Skeletal muscle tissue (tissue), 4 donors: ENCODE measurements around the gene SLC9A1. TPM values are rescaled to one million over a fixed set of nuclear protein-coding genes. Genes with fewer than 3 reads are reported as not detected.

Experiments
- H3K27ac ChIP-seq: one replicate; pipeline ENCODE4 v1.7.0; 2013; ENCODE audit warnings: mild to moderate bottlenecking, low read depth, low read length, inconsistent platforms
- H3K27me3 ChIP-seq, 3 donors: one replicate each; pipeline ENCODE4 v1.7.0; 2013; ENCODE audit warnings: low read length in 3 of 3; ENCODE audit not compliant: control insufficient read depth in 3 of 3, insufficient read depth in 3 of 3
- H3K36me3 ChIP-seq, 3 donors: one replicate each; pipeline ENCODE4 v1.7.0; 2013; ENCODE audit warnings: low read length in 3 of 3; ENCODE audit not compliant: control insufficient read depth in 3 of 3, insufficient read depth in 3 of 3
- H3K4me1 ChIP-seq, 3 donors: one replicate each; pipeline ENCODE4 v1.7.0; 2013; ENCODE audit warnings: low read length in 3 of 3, mild to moderate bottlenecking in 3 of 3; ENCODE audit not compliant: control insufficient read depth in 3 of 3, insufficient read depth in 3 of 3
- H3K4me3 ChIP-seq, 3 donors: one replicate each; pipeline ENCODE4 v1.7.0; 2013; ENCODE audit warnings: low read length in 3 of 3
- H3K9ac ChIP-seq, 3 donors: one replicate each; pipeline ENCODE4 v1.7.0; 2013; ENCODE audit warnings: low read length in 3 of 3, mild to moderate bottlenecking in 3 of 3, moderate library complexity in 2 of 3, low read depth in 1 of 3
- H3K9me3 ChIP-seq, 3 donors: one replicate each; pipeline ENCODE4 v1.7.0; 2013; ENCODE audit warnings: low read length in 3 of 3; ENCODE audit not compliant: control insufficient read depth in 3 of 3
- total RNA-seq: library from RNA; depleted of rRNA; stranded (reverse); fragments of >200 nt; gene quantifications from one replicate; pipeline ENCODE4 v1.2.3, GENCODE V29; 2014
- donor health status: Osteomylitis.

Gene SLC9A1
- total RNA-seq, 1 donor from 2014 or later: 1.6 TPM

GRCh38 chr1:27136998-27137542, 17.9 kb downstream of the SLC9A1 start:
- no peaks in the 10 kb centered on the region for H3K27me3 ChIP-seq
- H3K4me3 ChIP-seq: peak overlapping the region in 2 of 3 donors; percentile 13 to 45
- H3K9ac ChIP-seq: peak overlapping the region in 2 of 3 donors; percentile 38 to 73
- H3K27ac ChIP-seq: peak overlapping the region; percentile 82
- H3K4me1 ChIP-seq: peaks cover 76 to 90% (median 85%) of the 10 kb centered on the region in 3 donors
- no peaks in the 10 kb centered on the region for H3K36me3 ChIP-seq
- H3K9me3 ChIP-seq: no peaks in the 10 kb centered on the region

- Histone ChIP-seq H3K27me3 (no peaks in the 10 kb centered on the region), H3K9me3 (no peaks in the 10 kb centered on the region), H3K4me3 (no peak overlapping the region), H3K9ac (peak overlapping the region in 2 of 3 donors; percentile 8 to 73), H3K36me3 (no peaks in the 10 kb centered on the region), H3K4me1 (peaks cover 71 to 84% (median 79%) of the 10 kb centered on the region in 3 donors), H3K27ac (peak overlapping the region; percentile 17)
Observed at GRCh38 chr1:27136236-27136551, 18.7 kb downstream of the SLC9A1 start.

DNA sequence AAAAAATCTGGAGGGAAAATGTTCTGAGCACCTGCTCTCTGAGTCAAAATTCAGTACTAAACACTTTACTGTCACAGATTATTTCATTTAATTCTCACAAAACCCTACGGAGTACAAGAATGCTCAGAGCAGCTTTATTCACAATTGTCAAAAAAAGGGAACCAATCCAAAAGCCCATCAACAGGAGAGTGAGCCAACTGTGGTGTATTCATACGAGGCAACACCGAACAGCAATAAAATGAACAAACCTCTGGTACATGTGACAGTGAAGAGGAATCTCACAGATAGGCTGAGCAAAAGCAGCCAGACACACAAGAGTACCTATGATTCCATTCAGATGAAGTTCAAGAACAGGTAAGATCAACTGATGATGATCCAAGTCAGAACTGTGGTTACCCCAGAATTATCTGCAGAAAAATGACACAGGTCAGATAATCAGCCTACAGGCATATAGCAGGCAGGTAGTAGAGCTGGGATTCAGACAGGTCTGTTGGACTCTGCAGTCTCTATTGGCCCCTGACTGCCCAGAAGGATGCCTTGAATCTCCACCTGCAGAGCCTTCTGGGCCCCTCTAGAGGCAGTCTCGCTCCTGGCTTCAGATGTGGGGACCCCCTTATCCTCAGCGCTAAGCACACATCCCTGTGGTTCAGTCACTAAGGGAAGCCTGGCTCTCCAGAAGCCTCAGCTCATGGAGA, 19.2 kb downstream of the SLC9A1 start:
- Histone ChIP-seq H3K36me3 (no peaks in the 10 kb centered on the region), H3K27me3 (no peaks in the 10 kb centered on the region), H3K9ac (peak overlapping the region; percentile 8 to 25 (median 12)), H3K27ac (peak overlapping the region; percentile 17), H3K9me3 (no peaks in the 10 kb centered on the region), H3K4me1 (peaks cover 72 to 83% (median 79%) of the 10 kb centered on the region in 3 donors), H3K4me3 (no peak overlapping the region)

DNA sequence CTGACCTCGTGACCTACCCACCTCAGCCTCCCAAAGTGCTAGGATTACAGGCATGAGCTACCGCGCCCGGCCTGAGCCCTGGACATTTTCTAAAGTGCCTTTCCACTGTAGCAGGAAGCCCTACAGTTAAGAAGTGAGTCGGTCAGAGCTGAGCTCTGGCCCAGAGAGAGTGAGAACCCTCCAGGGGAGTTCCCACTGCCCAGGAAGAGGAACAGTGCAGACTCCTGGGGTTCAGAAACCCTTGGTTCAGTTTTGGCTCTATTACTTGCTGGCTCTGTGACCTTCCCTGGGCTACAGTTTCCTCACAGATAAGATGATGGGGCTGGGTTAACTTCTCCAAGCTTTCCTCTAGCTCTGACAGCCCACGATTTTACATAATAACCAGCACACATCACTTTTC, 20.9 kb downstream of the SLC9A1 start:
- Histone ChIP-seq H3K4me1 (peaks cover 60 to 77% (median 76%) of the 10 kb centered on the region in 3 donors), H3K27me3 (no peaks in the 10 kb centered on the region), H3K9me3 (no peaks in the 10 kb centered on the region), H3K9ac (no peak overlapping the region), H3K36me3 (no peaks in the 10 kb centered on the region), H3K27ac (peak overlapping the region; percentile 28), H3K4me3 (no peak overlapping the region)

DNA sequence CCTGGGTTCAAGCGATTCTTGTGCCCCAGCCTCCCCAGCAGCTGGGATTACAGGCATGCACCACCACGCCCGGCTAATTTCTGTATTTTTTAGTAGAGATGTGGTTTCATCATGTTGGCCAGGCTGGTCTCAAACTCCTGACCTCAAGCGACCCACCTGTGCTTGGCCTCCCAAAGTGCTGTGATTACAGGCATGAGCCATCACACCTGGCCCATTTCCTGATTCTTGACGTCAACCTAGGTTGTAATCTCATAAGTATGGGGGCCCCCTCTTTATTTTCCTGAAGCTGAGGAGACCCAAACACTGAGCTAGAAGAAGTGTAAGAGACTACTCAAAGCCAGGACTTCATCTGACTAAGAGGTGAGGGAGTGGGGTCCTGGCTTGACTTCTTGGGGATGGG, 21.8 kb downstream of the SLC9A1 start:
- Histone ChIP-seq H3K27ac (peak overlapping the region; percentile 72), H3K9me3 (no peaks in the 10 kb centered on the region), H3K27me3 (no peaks in the 10 kb centered on the region), H3K9ac (peak overlapping the region in 1 of 3 donors; percentile 16), H3K4me3 (no peak overlapping the region), H3K36me3 (no peaks in the 10 kb centered on the region), H3K4me1 (peaks cover 52 to 71% (median 69%) of the 10 kb centered on the region in 3 donors)

GRCh38 chr1:27132624-27133023, 22.3 kb downstream of the SLC9A1 start:
- peak overlapping the region; percentile 72 for H3K27ac ChIP-seq
- peaks cover 46 to 69% (median 64%) of the 10 kb centered on the region in 3 donors for H3K4me1 ChIP-seq
- no peaks in the 10 kb centered on the region for H3K9me3 ChIP-seq
- peak overlapping the region in 1 of 3 donors; percentile 45 for H3K4me3 ChIP-seq
- peaks cover 0 to 2% (median 0%) of the 10 kb centered on the region in 3 donors for H3K36me3 ChIP-seq
- H3K27me3 ChIP-seq: no peaks in the 10 kb centered on the region
- H3K9ac ChIP-seq: peak overlapping the region in 2 of 3 donors; percentile 20 to 27

GRCh38 chr1:27132147-27132546, 22.8 kb downstream of the SLC9A1 start:
- Histone ChIP-seq H3K9me3 (no peaks in the 10 kb centered on the region), H3K4me3 (no peak overlapping the region), H3K27ac (peak overlapping the region; percentile 72), H3K27me3 (no peaks in the 10 kb centered on the region), H3K9ac (peak overlapping the region in 2 of 3 donors; percentile 20 to 27), H3K4me1 (peaks cover 42 to 65% (median 59%) of the 10 kb centered on the region in 3 donors), H3K36me3 (peaks cover 0 to 2% (median 0%) of the 10 kb centered on the region in 3 donors)

DNA sequence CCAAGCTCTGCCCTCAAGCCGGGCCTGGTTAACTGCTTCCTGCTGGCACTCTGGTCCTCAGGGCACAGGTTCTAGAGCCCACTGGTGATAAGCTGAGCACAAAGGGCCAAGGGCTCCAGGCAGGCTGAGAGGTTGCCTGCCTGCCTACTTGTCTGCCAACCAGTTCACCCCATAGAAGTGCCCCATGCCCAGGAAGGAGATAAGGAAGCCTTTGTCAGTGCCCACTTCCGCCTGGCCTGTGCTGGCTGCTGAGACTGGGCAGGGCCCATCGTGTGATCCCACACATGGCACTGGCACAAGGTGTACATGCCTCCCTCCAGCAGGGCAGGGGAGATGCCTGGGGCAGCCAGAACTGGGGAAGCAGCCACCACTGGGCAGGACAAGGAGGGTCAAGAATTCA, 24.1 kb downstream of the SLC9A1 start:
- H3K9ac ChIP-seq: peak overlapping the region in 2 of 3 donors; percentile 0 to 25
- H3K36me3 ChIP-seq: peaks cover 2 to 5% (median 3%) of the 10 kb centered on the region in 3 donors
- H3K27ac ChIP-seq: peak overlapping the region; percentile 44
- H3K4me1 ChIP-seq: peaks cover 28 to 52% (median 46%) of the 10 kb centered on the region in 3 donors
- no peaks in the 10 kb centered on the region for H3K27me3 ChIP-seq
- H3K9me3 ChIP-seq: no peaks in the 10 kb centered on the region
- H3K4me3 ChIP-seq: no peak overlapping the region

- H3K4me1 ChIP-seq: peaks cover 21 to 47% (median 36%) of the 10 kb centered on the region in 3 donors
- peaks cover 2 to 5% (median 3%) of the 10 kb centered on the region in 3 donors for H3K36me3 ChIP-seq
- H3K9ac ChIP-seq: peak overlapping the region in 1 of 3 donors; percentile 60
- no peak overlapping the region for H3K4me3 ChIP-seq
- no peaks in the 10 kb centered on the region for H3K27me3 ChIP-seq
- no peak overlapping the region for H3K27ac ChIP-seq
- no peaks in the 10 kb centered on the region for H3K9me3 ChIP-seq
Observed at GRCh38 chr1:27129225-27129624, 25.7 kb downstream of the SLC9A1 start.

DNA sequence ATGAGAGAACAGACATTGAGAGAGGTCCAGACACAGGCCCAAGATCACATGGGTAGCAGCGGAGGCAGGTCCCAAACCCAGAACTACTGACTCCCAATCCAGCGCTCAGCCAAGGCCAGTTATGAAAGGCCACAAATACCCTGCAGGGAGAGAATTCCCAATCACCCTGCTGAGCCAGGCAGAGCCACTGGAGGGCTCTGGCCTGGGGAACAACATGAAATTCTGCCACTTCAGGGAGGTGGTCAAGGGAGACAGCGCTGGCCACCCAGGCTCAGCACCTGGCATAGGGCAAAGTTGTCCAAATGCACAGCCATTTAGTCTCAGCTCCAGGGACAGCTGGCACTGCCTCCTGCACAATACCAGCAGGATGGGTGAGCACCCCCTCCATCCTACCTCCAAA, 27.5 kb downstream of the SLC9A1 start:
- peak overlapping the region in 1 of 3 donors; percentile 54 for H3K9ac ChIP-seq
- no peaks in the 10 kb centered on the region for H3K9me3 ChIP-seq
- no peak overlapping the region for H3K27ac ChIP-seq

More for the DNA sequence above, 27.5 kb downstream of the SLC9A1 start:
- Histone ChIP-seq H3K4me1 (peaks cover 13 to 41% (median 26%) of the 10 kb centered on the region in 3 donors), H3K4me3 (no peak overlapping the region), H3K36me3 (peaks cover 2 to 5% (median 3%) of the 10 kb centered on the region in 3 donors), H3K27me3 (no peaks in the 10 kb centered on the region)
